H1 (cell line): ENCODE data around the gene SAMD4A. TPM values are rescaled to one million over a fixed set of nuclear protein-coding genes. Genes with fewer than 3 reads are reported as not detected.

Source experiments
- CTCF ChIA-PET: fragments of 300-600 bp; sonication (Branson Sonifier 250); formaldehyde crosslinking; loops from one replicate; lab custom pipeline; 2021; ENCODE audit not compliant: partially characterized antibody; lab: Charles Lee
- POLR2A ChIA-PET: fragments of 300-600 bp; sonication (Branson Sonifier 250); formaldehyde crosslinking; loops from one replicate; lab custom pipeline; 2021; ENCODE audit warnings: inconsistent platforms; ENCODE audit not compliant: partially characterized antibody; lab: Charles Lee
- DNase-seq, 2 experiments: peaks; one replicate each; pipeline versions ENCODE4 v3.0.0 to v3.0.0-alpha.2; 2010 to 2022; ENCODE audit warnings: low spot score in 2 of 2, low read depth in 1 of 2, mixed read lengths in 1 of 2
- FAIRE-seq: peaks from 2 replicates; lab custom pipeline; 2011; peaks lifted over from hg19 to GRCh38; lab: Jason Lieb, UNC
- H2AFZ ChIP-seq: 2 replicates; pipeline ENCODE4 v1.8.1; 2012; ENCODE audit warnings: low read length, inconsistent platforms
- H2AK5ac ChIP-seq: 2 replicates; pipeline ENCODE4 v1.6.1; 2013; ENCODE audit warnings: low read depth, low read length
- H2BK120ac ChIP-seq: replicated peaks from 2 replicates; pipeline ENCODE3; 2013; ENCODE audit warnings: low read depth, low read length, inconsistent platforms
- H2BK12ac ChIP-seq: 2 replicates; pipeline ENCODE4 v1.6.1; 2013; ENCODE audit warnings: low read depth, low read length
- H2BK15ac ChIP-seq: 2 replicates; pipeline ENCODE4 v1.6.1; 2013; ENCODE audit warnings: low read length
- H2BK20ac ChIP-seq: 2 replicates; pipeline ENCODE4 v1.6.1; 2013; ENCODE audit warnings: low read length
- H2BK5ac ChIP-seq: 2 replicates; pipeline ENCODE4 v1.6.1; 2013; ENCODE audit warnings: low read depth, low read length
- H3K14ac ChIP-seq: 2 replicates; pipeline ENCODE4 v1.6.1; 2013; ENCODE audit warnings: inconsistent platforms; ENCODE audit not compliant: insufficient read length
- H3K18ac ChIP-seq: 2 replicates; pipeline ENCODE4 v1.6.1; 2013; ENCODE audit warnings: low read length; ENCODE audit errors: extremely low read depth
- H3K23ac ChIP-seq: 2 replicates; pipeline ENCODE4 v1.6.1; 2013; ENCODE audit warnings: inconsistent platforms; ENCODE audit not compliant: insufficient read length
- H3K23me2 ChIP-seq: 2 replicates; pipeline ENCODE4 v1.6.1; 2013; ENCODE audit warnings: low read depth, low read length
- H3K27ac ChIP-seq: 2 replicates; pipeline ENCODE4 v1.6.1; 2011; ENCODE audit warnings: low read depth, low read length, inconsistent platforms
- H3K27me3 ChIP-seq, 4 experiments: replicated peaks in 1 of 4; 1 replicate in 1 of 4; 2 replicates in 3 of 4; pipeline versions ENCODE4 v1.6.1 to v1.8.1; 2011 to 2013; ENCODE audit warnings: low read length in 3 of 4, mild to moderate bottlenecking in 3 of 4, inconsistent platforms in 2 of 4, mixed read lengths in 2 of 4, moderate library complexity in 1 of 4; ENCODE audit not compliant: control insufficient read depth in 3 of 4, insufficient read depth in 3 of 4; ENCODE audit errors: extremely low read depth in 1 of 4
- H3K36me3 ChIP-seq, 4 experiments: 2 replicates each; pipeline versions ENCODE4 v1.6.1 to v1.8.1; 2011 to 2013; ENCODE audit warnings: mild to moderate bottlenecking in 4 of 4, low read length in 3 of 4, moderate library complexity in 2 of 4, control low read depth in 1 of 4, inconsistent platforms in 1 of 4; ENCODE audit not compliant: insufficient read depth in 4 of 4, control insufficient read depth in 2 of 4
- H3K4ac ChIP-seq: replicated peaks from 2 replicates; pipeline ENCODE3; 2013; ENCODE audit warnings: low read length, low read depth, mixed read lengths, inconsistent platforms; ENCODE audit not compliant: insufficient read length
- H3K4me1 ChIP-seq, 4 experiments: replicated peaks in 1 of 4; 1 replicate in 1 of 4; 2 replicates in 3 of 4; pipeline versions ENCODE4 v1.6.1 to v1.8.1; 2011 to 2013; ENCODE audit warnings: low read length in 3 of 4, inconsistent platforms in 2 of 4, mixed read lengths in 1 of 4; ENCODE audit not compliant: insufficient read depth in 4 of 4, control insufficient read depth in 3 of 4
- H3K4me2 ChIP-seq, 2 experiments: 2 replicates each; pipeline versions ENCODE4 v1.6.1 to v1.8.1; 2011 to 2013; ENCODE audit warnings: low read depth in 2 of 2, low read length in 2 of 2, control low read depth in 1 of 2, inconsistent platforms in 1 of 2, mild to moderate bottlenecking in 1 of 2; ENCODE audit not compliant: insufficient read depth in 1 of 2
- H3K4me3 ChIP-seq, 4 experiments: fragments of 200-600, 300-600 bp in 1 of 4; sonication (generic), shearing (Covaris generic), sonication (Bioruptor Twin) in 1 of 4; 2 replicates each; pipeline versions ENCODE4 v1.5.1 to v1.8.1; 2011 to 2016; ENCODE audit warnings: low read length in 4 of 4, low read depth in 3 of 4, control low read depth in 2 of 4, inconsistent platforms in 2 of 4, mild to moderate bottlenecking in 2 of 4, mixed read lengths in 1 of 4, moderate library complexity in 1 of 4; ENCODE audit not compliant: insufficient read depth in 2 of 4; ENCODE audit errors: extremely low read depth in 1 of 4
- H3K56ac ChIP-seq: replicated peaks from 2 replicates; pipeline ENCODE3; 2013; ENCODE audit warnings: low read depth, mild to moderate bottlenecking, mixed read lengths, low read length, inconsistent platforms; ENCODE audit not compliant: insufficient read length
- H3K79me1 ChIP-seq: 2 replicates; pipeline ENCODE4 v1.6.1; 2013; ENCODE audit warnings: low read depth, low read length, control low read depth
- H3K79me2 ChIP-seq, 2 experiments: 2 replicates each; pipeline versions ENCODE4 v1.6.1 to v1.8.1; 2012 to 2013; ENCODE audit warnings: low read length in 2 of 2, mild to moderate bottlenecking in 2 of 2, inconsistent platforms in 1 of 2; ENCODE audit not compliant: insufficient read depth in 2 of 2, control insufficient read depth in 1 of 2
- H3K9ac ChIP-seq, 4 experiments: replicated peaks in 1 of 4; 1 replicate in 1 of 4; 2 replicates in 3 of 4; pipeline versions ENCODE4 v1.6.1 to v1.8.1; 2011 to 2013; ENCODE audit warnings: low read depth in 3 of 4, low read length in 3 of 4, control low read depth in 2 of 4, mild to moderate bottlenecking in 2 of 4, moderate library complexity in 2 of 4, inconsistent platforms in 1 of 4; ENCODE audit errors: extremely low read depth in 1 of 4
- H3K9me3 ChIP-seq, 2 experiments: 2 replicates each; pipeline versions ENCODE4 v1.6.1 to v1.8.1; 2012 to 2013; ENCODE audit warnings: mild to moderate bottlenecking in 2 of 2, moderate library complexity in 2 of 2, control low read depth in 1 of 2, inconsistent platforms in 1 of 2, low read depth in 1 of 2, low read length in 1 of 2, mixed read lengths in 1 of 2; ENCODE audit not compliant: insufficient read depth in 2 of 2
- H4K20me1 ChIP-seq, 2 experiments: replicated peaks in 1 of 2; 2 replicates each; pipeline versions ENCODE3 to v1.8.1; 2011 to 2013; ENCODE audit warnings: inconsistent platforms in 2 of 2, low read length in 2 of 2, mild to moderate bottlenecking in 1 of 2; ENCODE audit not compliant: insufficient read depth in 2 of 2, control insufficient read depth in 1 of 2
- H4K5ac ChIP-seq: 2 replicates; pipeline ENCODE4 v1.6.1; 2013; ENCODE audit warnings: low read length, low read depth, mixed read lengths, inconsistent platforms; ENCODE audit not compliant: insufficient read length
- H4K8ac ChIP-seq: 2 replicates; pipeline ENCODE4 v1.8.0; 2013; ENCODE audit warnings: mild to moderate bottlenecking, moderate library complexity, low read length, inconsistent platforms; ENCODE audit not compliant: insufficient read depth; ENCODE audit errors: extremely low read depth
- H4K91ac ChIP-seq: replicated peaks from 2 replicates; pipeline ENCODE3; 2013; ENCODE audit warnings: low read length, mixed read lengths, inconsistent platforms; ENCODE audit not compliant: insufficient read length
- BRCA1 ChIP-seq: IDR thresholded peaks from 2 replicates; pipeline ENCODE4 v1.6.1; 2012; ENCODE audit warnings: low read depth, low read length, improper control_type of control experiment
- CHD1 ChIP-seq: IDR thresholded peaks from 2 replicates; pipeline ENCODE4 v1.6.1; 2012; ENCODE audit warnings: low read depth, low read length, improper control_type of control experiment
- CHD2 ChIP-seq: IDR thresholded peaks from 2 replicates; pipeline ENCODE4 v1.6.1; 2012; ENCODE audit warnings: low read length, improper control_type of control experiment
- CREB1 ChIP-seq: IDR thresholded peaks from 2 replicates; pipeline ENCODE4 v1.6.1; 2012; ENCODE audit warnings: inconsistent platforms
- GABPA ChIP-seq: IDR thresholded peaks from 2 replicates; pipeline ENCODE4 v1.6.1; 2011; ENCODE audit warnings: mild to moderate bottlenecking, low read length, moderate library complexity, borderline replicate concordance; ENCODE audit not compliant: insufficient read depth
- KDM1A ChIP-seq: fragments of 200-600, 300-600 bp; sonication (generic); IDR thresholded peaks from 2 replicates; pipeline ENCODE4 v1.7.1; 2016; ENCODE audit warnings: mild to moderate bottlenecking, low read length, borderline replicate concordance
- KDM4A ChIP-seq: IDR thresholded peaks from one replicate; pipeline ENCODE4 v1.7.1; 2012; ENCODE audit warnings: low read depth, mild to moderate bottlenecking, moderate library complexity, low read length, inconsistent platforms; ENCODE audit not compliant: severe bottlenecking
- PHF8 ChIP-seq: fragments of 200-600 bp; sonication (generic); conservative IDR thresholded peaks from 2 replicates; pipeline ENCODE4 v1.7.1; 2012; ENCODE audit warnings: low read depth, mild to moderate bottlenecking, inconsistent platforms, low read length, moderate library complexity
- POLR2A ChIP-seq, 2 experiments: IDR thresholded peaks; 1 replicate in 1 of 2; 2 replicates in 1 of 2; pipeline ENCODE4 v1.6.1; 2011; ENCODE audit warnings: low read depth in 2 of 2, low read length in 2 of 2, mild to moderate bottlenecking in 2 of 2; ENCODE audit errors: control extremely low read depth in 1 of 2
- RFX5 ChIP-seq: IDR thresholded peaks from 2 replicates; pipeline ENCODE4 v1.6.1; 2011; ENCODE audit warnings: low read depth, low read length, improper control_type of control experiment, borderline replicate concordance
- SIRT6 ChIP-seq: IDR thresholded peaks from one replicate; pipeline ENCODE4 v1.7.1; 2012; ENCODE audit warnings: low read length, inconsistent platforms
- SP4 ChIP-seq: IDR thresholded peaks from 2 replicates; pipeline ENCODE4 v1.6.1; 2012; ENCODE audit warnings: low read length, inconsistent platforms
- YY1 ChIP-seq: IDR thresholded peaks from 2 replicates; pipeline ENCODE4 v1.6.1; 2011; ENCODE audit warnings: low read depth, mild to moderate bottlenecking, low read length
- ZNF274 ChIP-seq: IDR thresholded peaks from 2 replicates; pipeline ENCODE4 v1.7.0; 2012; ENCODE audit warnings: low read length, borderline replicate concordance; ENCODE audit errors: extremely low read depth
- WGBS, 2 experiments: shearing (Covaris generic) in 1 of 2; methylation state at CpG; one replicate each; pipeline versions ENCODE4 v1.1.6 to v1.1.7; 2013 to 2015; ENCODE audit warnings: low lambda C conversion rate in 2 of 2, mixed read lengths in 2 of 2, inconsistent platforms in 1 of 2, low coverage in 1 of 2, missing lambda C conversion rate in 1 of 2; ENCODE audit not compliant: insufficient replicate concordance in 2 of 2, insufficient coverage in 1 of 2, insufficient read length in 1 of 2; ENCODE audit errors: extremely low coverage in 1 of 2, missing lambda C conversion rate in 1 of 2; 5-methylcytosine and 5-hydroxymethylcytosine counted together
- polyA plus RNA-seq, 7 experiments: library from polyadenylated mRNA; depleted of rRNA in 3 of 7; stranded (reverse) in 5 of 7; unstranded in 2 of 7; fragments of >200 nt in 5 of 7; fragments of 200-250 nt in 2 of 7; gene quantifications; 1 replicate in 5 of 7; 2 replicates in 1 of 7; 4 replicates in 1 of 7; pipeline versions ENCODE4 v1.2.1 to v1.2.3, GENCODE V29; 2011 to 2013; ENCODE audit warnings: missing spikeins in 2 of 7, mixed read lengths in 2 of 7
- total RNA-seq: library from RNA; stranded (reverse); fragmentation: NEBNext Ultra II Directional; extraction: Animal tissue kit (Norgen Biotek cat#: 25700); gene quantifications from 2 replicates; pipeline ENCODE4 v1.2.1, GENCODE V29; 2021
- TF ChIP-seq, protein P1 (sequence below): IDR thresholded peaks from 2 replicates; pipeline ENCODE4 v1.6.1; 2011; ENCODE audit warnings: low read length, improper control_type of control experiment

Gene SAMD4A
- total and polyA plus RNA-seq, 2 of the 8 experiments (the other 6 are each of a cell fraction or from before 2014, with no cell fraction given), result 2.4 to 12.3 TPM

DNA sequence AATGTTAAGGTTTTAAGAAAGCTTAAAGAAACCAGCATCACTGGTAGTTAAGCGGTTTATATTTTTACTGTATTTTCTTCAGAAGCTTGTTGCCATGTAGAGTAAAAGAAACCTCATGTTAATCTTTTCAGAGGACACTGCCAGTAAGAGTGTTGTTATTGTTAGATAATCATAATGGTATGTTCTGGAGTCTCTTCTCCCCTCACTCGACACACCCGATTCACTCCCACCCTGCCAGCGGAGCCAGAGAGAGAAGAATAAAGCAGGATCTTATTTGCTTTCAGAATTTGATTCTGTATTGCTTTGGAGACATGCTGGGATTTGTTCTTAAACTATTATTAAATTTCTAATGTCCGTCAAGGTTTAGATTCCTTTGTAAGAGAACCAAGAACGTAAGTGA, 113.7 kb downstream of the SAMD4A start:
- Histone ChIP-seq H2BK12ac (no peak overlapping the region), H2BK120ac (no peak overlapping the region), H3K14ac (no peak overlapping the region), H2AFZ (no peak overlapping the region), H2BK15ac (no peak overlapping the region), H2BK5ac (no peak overlapping the region), H3K27me3 (no peaks in the 10 kb centered on the region), H2BK20ac (no peak overlapping the region), H3K79me2 (peaks cover 0 to 7% of the 10 kb centered on the region in 2 experiments; a peak in 2 of 4 replicates), H4K91ac (no peak overlapping the region), H4K20me1 (no peaks in the 10 kb centered on the region), H3K23me2 (no peaks in the 10 kb centered on the region; the same call in 1 of the 2 replicates), H3K18ac (no peak overlapping the region), H3K4ac (no peak overlapping the region), H3K56ac (no peak overlapping the region), H3K4me1 (peaks cover 11 to 25% (median 21%) of the 10 kb centered on the region in 4 experiments), H4K8ac (no peak overlapping the region), H3K36me3 (no peaks in the 10 kb centered on the region), H3K23ac (no peak overlapping the region), H3K4me3 (no peak overlapping the region), H4K5ac (no peak overlapping the region), H3K9me3 (no peaks in the 10 kb centered on the region), H3K27ac (no peak overlapping the region), H2AK5ac (no peak overlapping the region), H3K4me2 (no peak overlapping the region), H3K9ac (no peak overlapping the region), H3K79me1 (peaks cover 2% of the 10 kb centered on the region)
- POLR2A ChIA-PET, result interaction anchor here (1.0 to 1.5 kb wide), 2 partner anchors 10 to 115 kb away, joined by 3 read pairs; no protein-coding TSS in a partner anchor
- FAIRE-seq (no peak), DNase-seq (no peak)
- WGBS, 2 experiments, result 87% methylated on average over 6 of the region's 6 CpGs; no CpG with 5 or more reads in 1 of the 2 experiments
- CTCF ChIA-PET, result interaction anchor here (1.2 kb wide), 1 partner anchor 11 kb away, joined by 3 read pairs; no protein-coding TSS in a partner anchor
- no peak for TF ChIP-seq POLR2A (IDR thresholded peaks at IDR 0.05; ENCODE audit: control extremely low read depth in 1 of 2, low read depth in 2 of 2, low read length in 2 of 2)
- no peak for TF ChIP-seq KDM4A
- TF ChIP-seq BRCA1, result no peak
- TF ChIP-seq RFX5, result no peak
- no peak for TF ChIP-seq SP4
- TF ChIP-seq ZNF274, result no peak
- no peak for TF ChIP-seq SIRT6
- TF ChIP-seq PHF8, result no peak
- TF ChIP-seq CHD1, result no peak
- no peak for TF ChIP-seq CHD2
- TF ChIP-seq GABPA, result no peak
- TF ChIP-seq, protein P1, sequence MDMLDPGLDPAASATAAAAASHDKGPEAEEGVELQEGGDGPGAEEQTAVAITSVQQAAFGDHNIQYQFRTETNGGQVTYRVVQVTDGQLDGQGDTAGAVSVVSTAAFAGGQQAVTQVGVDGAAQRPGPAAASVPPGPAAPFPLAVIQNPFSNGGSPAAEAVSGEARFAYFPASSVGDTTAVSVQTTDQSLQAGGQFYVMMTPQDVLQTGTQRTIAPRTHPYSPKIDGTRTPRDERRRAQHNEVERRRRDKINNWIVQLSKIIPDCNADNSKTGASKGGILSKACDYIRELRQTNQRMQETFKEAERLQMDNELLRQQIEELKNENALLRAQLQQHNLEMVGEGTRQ, result no peak
- no peak for TF ChIP-seq KDM1A
- TF ChIP-seq YY1, result no peak
- no peak for TF ChIP-seq CREB1
